ENCODE results near the gene PPP2R3B.
"Not testable (repeated sequence)": the region's sequence is repeated elsewhere in the genome, so short reads cannot be mapped to it uniquely, and the experiment has no call there.

The PPP2R3B gene

GRCh38 chrX:386768-387575, at the start of gene PPP2R3B:
PPP2R3B (minus strand) TSS chrX:386907; CDS start chrX:386691, 216 bp downstream.
- in situ Hi-C loops (cut with MboI; ENCODE audit: low sequenced_read_pairs) = no loop called here

- in situ Hi-C loops (cut with MboI; ENCODE audit: low sequenced_read_pairs) = no loop called here
Observed at GRCh38 chrX:435536-436122, 48.9 kb upstream of the PPP2R3B start.

DNA sequence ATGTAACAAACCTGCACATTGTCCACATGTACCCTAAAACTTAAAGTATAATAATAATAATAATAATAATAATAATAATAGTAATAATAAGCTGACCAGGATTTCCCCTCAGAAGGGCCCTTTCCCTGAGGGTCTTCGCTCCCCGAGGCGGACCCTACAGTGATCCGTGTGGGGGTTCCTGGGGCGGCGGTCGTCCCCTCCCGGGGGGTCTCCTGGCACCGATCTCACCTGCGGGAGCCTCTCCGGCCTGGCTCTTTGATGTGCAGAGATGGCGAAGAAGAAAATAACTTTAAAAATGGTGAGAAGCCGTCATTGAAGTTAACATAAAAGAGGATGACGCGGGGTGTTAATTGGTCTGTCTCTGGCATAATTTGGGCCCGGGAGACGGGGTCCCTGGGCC, 48.2 kb upstream of the PPP2R3B start:
- in situ Hi-C loops (cut with MboI; ENCODE audit: low sequenced_read_pairs) = no loop called here

- in situ Hi-C loops (cut with MboI; ENCODE audit: low sequenced_read_pairs) = no loop called here
Observed at GRCh38 chrX:433771-434170, 47.1 kb upstream of the PPP2R3B start.

GRCh38 chrX:432666-433065, 46.0 kb upstream of the PPP2R3B start:
- in situ Hi-C loops (cut with MboI; ENCODE audit: low sequenced_read_pairs) = not testable (repeated sequence)

- in situ Hi-C loops (cut with MboI; ENCODE audit: low sequenced_read_pairs) = no loop called here
Observed at GRCh38 chrX:431492-432111, 44.9 kb upstream of the PPP2R3B start.

DNA sequence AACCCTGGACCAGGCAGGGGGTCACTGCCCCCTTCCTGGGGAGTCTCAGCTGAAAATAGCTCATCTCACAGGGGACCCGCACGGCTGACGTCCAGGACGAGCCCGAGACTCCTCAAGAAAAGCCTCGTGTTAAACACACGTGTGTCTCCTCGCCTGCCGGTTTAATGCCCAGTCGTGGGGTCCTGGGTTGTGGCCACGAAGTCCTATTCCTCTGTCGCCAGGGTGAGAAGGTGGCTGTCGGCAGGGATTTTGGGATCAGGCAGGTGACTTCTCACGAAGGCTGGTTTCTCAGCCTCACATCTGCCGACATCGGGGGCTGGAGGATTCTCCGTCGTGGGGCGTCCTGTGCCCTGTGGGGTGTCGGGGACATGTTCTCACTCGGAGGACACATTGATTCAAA, 44.3 kb upstream of the PPP2R3B start:
- in situ Hi-C loops (cut with MboI; ENCODE audit: low sequenced_read_pairs) = no loop called here

GRCh38 chrX:429266-429825, 42.6 kb upstream of the PPP2R3B start:
- in situ Hi-C loops (cut with MboI; ENCODE audit: low sequenced_read_pairs) = no loop called here

DNA sequence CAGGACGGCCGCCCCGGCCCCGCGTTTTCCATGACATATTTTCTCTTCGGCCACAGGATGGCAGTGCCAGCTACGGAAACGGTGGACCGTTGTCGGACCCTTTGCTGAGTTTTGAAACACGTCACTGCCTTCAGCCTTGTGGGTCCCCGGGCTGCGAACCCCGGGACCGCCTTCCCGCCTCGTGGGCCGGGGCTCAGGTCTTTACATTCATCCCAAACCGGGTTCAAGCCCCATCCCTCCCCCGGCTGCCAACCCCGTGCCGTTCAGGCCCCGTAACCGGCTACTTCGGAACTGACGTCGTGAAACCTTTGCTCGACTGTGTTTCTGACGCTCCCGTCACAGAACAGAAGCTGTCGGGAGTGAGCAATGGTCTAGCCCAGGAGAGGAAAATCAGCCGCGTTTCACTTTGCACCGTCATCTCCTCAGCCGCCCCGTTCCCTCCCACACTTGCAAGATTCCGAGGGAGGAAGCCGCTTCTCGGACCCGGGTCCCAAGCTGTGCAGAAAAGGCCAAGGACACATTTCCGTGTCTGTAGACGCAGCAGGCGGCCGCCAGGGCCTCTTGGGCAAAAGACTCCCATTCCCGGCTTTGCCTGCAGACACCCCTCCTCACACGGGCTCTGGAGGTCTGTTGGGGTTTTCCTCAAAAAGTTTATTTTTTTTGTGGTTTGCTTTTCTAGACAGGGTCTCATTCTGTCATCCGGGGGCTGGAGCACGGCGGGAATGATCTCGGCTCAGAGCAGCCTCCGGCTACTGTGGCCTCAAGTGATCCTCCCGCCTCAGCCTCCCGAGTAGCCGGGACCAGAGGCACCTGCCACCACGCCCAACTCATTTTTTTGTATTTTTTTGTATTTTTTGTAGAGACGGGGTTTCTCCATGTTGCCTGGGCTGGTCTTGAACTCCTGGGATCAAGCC, 41.4 kb upstream of the PPP2R3B start:
- in situ Hi-C loops (cut with MboI; ENCODE audit: low sequenced_read_pairs) = no loop called here

DNA sequence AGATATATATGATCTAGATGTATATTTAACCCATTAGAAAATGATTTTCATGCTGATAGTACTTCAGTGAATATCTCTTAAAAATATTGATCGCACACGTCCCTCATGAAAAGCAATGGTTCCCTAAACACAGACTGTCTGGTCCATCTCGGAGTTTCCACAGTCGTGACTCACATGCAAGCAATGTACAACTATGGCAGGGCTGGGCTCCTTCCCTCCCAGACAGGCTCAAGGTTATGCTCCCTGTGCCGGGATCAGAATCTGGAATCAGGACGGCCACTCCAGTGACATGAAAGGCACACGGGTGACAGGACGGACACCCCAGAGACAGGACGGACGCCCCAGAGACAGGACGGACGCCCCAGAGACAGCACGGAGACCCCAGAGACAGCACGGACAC, 40.2 kb upstream of the PPP2R3B start:
- in situ Hi-C loops (cut with MboI; ENCODE audit: low sequenced_read_pairs) = no loop called here

DNA sequence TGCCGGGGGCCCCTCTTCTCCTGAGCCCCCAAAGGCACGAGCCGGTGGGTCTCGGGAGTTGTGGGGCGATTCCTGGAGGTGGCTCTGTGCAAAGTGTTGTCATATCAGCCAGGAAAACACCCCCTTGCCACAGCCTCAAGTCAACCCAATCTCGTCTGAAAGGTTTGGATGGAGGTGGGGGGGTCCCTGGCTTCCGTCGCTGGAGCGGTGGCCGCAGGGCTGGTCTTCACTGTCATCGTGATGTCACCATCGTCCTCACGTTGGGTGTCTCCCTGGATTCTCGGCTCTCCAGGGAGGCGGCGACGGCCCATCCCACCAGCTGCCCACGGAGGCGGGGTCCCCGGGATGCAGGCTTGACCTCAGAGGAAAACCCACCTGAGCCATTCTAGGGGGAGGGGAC, 38.3 kb upstream of the PPP2R3B start:
- in situ Hi-C loops (cut with MboI; ENCODE audit: low sequenced_read_pairs) = no loop called here

GRCh38 chrX:421646-422391, 35.1 kb upstream of the PPP2R3B start:
- in situ Hi-C loops (cut with MboI; ENCODE audit: low sequenced_read_pairs) = no loop called here

DNA sequence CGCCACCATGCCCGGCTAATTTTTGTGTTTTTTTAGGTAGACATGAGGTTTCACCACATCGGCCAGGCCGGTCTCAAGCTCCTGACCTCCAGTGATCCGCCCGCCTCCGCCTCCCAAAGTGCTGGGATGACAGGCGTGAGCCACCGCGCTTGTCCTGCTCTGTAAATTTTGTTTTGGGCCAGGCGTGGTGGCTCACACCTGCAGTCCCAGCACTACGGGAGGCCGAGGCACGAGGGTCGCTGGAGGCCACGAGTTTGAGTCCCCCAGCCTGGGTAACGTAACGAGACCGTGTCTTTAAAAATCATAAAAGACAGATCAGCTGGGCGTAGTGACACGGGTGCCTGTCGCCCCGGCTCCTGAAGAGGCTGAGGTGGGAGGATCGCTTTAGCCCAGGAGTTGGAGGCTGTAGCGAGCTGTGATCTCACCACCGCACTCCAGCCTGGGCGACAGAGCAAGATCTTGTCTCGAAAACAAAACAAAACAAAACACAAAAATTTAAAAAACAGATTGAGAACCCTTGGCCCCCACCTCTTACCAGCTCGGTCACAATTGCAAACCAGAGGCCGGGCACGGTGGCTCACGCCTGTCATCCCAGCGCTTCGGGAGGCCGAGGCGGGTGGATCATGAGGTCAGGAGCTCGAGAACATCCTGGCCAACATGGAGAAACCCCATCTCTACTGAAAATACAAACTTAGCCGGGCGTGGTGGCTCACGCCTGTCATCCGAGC, 34.0 kb upstream of the PPP2R3B start:
- in situ Hi-C loops (cut with MboI; ENCODE audit: low sequenced_read_pairs) = no loop called here

- in situ Hi-C loops (cut with MboI; ENCODE audit: low sequenced_read_pairs) = no loop called here
Observed at GRCh38 chrX:418927-419729, 32.4 kb upstream of the PPP2R3B start.

- in situ Hi-C loops (cut with MboI; ENCODE audit: low sequenced_read_pairs) = not testable (repeated sequence)
Observed at GRCh38 chrX:415498-415897, 28.8 kb upstream of the PPP2R3B start.

- in situ Hi-C loops (cut with MboI; ENCODE audit: low sequenced_read_pairs) = no loop called here
Observed at GRCh38 chrX:413322-414201, 26.9 kb upstream of the PPP2R3B start.

DNA sequence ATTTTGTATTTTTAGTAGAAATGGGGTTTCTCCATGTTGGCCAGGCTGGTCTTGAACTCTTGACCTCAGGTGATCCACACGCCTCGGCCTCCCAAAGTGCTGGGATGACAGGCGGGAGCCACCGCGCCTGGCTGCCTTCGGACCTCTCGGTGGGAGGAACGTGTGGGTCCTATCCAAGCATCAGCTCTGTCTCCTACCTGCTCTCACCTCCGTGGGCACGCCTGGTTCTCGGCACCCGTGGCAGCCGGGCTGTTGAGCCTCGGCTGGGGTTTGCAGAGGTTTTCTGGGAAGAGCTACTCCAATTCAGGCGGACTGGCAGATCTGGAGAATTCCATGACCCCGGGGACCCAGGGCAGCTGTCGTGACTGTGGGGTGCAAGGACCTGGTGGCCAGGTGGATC, 23.6 kb upstream of the PPP2R3B start:
- in situ Hi-C loops (cut with MboI; ENCODE audit: low sequenced_read_pairs) = no loop called here

GRCh38 chrX:405149-405548, 18.4 kb upstream of the PPP2R3B start:
- in situ Hi-C loops (cut with MboI; ENCODE audit: low sequenced_read_pairs) = no loop called here

All from hTERT RPE-1 (cell line).